Renal cortex interstitium (tissue), 15 donors: ENCODE measurements around the gene TCHP. TPM values are rescaled to one million over a fixed set of nuclear protein-coding genes. Genes with fewer than 3 reads are reported as not detected.
"Not testable (repeated sequence)": the region's sequence is repeated elsewhere in the genome, so short reads cannot be mapped to it uniquely, and the experiment has no call there.

Experiments
- DNase-seq, 11 donors: peaks; one replicate each; pipeline ENCODE4 v3.0.0-alpha.2; 2013; ENCODE audit warnings: low read depth in 9 of 11, low spot score in 4 of 11; ENCODE audit errors: extremely low read depth in 1 of 11
- long read RNA-seq, 16 experiments: transcript quantifications; one replicate each; lab custom pipeline, GENCODE V29; 2026
- polyA plus RNA-seq, 3 donors: library from polyadenylated mRNA; unstranded; fragments of 120-200 nt; gene quantifications; one replicate each; pipeline ENCODE4 v1.2.1, GENCODE V29; 2013; ENCODE audit not compliant: insufficient read length in 3 of 3

TCHP gene, protein sequence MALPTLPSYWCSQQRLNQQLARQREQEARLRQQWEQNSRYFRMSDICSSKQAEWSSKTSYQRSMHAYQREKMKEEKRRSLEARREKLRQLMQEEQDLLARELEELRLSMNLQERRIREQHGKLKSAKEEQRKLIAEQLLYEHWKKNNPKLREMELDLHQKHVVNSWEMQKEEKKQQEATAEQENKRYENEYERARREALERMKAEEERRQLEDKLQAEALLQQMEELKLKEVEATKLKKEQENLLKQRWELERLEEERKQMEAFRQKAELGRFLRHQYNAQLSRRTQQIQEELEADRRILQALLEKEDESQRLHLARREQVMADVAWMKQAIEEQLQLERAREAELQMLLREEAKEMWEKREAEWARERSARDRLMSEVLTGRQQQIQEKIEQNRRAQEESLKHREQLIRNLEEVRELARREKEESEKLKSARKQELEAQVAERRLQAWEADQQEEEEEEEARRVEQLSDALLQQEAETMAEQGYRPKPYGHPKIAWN
- 10 to 100 TPM; 23.0 to 30.5 (median 27.8) TPM for polyA plus RNA-seq
- long read RNA-seq, donor 1, partial matches to known transcripts = 5 of 6 reads
- long read RNA-seq, donor 1, other reads (novel, unspliced or antisense) = 0 of 6 reads
- long read RNA-seq, donor 2, partial matches to known transcripts = 0 of 4 reads
- long read RNA-seq, donor 2, other reads (novel, unspliced or antisense) = 0 of 4 reads
- long read RNA-seq, donor 3, partial matches to known transcripts = 0 of 6 reads
- long read RNA-seq, donor 3, other reads (novel, unspliced or antisense) = 0 of 6 reads
- long read RNA-seq, donor 4, partial matches to known transcripts = 0 of 5 reads
- long read RNA-seq, donor 4, other reads (novel, unspliced or antisense) = 0 of 5 reads
- long read RNA-seq, donor 5 = 0 reads
- long read RNA-seq, donor 6, partial matches to known transcripts = 0 of 4 reads
- long read RNA-seq, donor 6, other reads (novel, unspliced or antisense) = 0 of 4 reads
- long read RNA-seq, donor 7, partial matches to known transcripts = 6 of 11 reads
- long read RNA-seq, donor 7, other reads (novel, unspliced or antisense) = 0 of 11 reads
- long read RNA-seq, donor 8, partial matches to known transcripts = 11 of 18 reads
- long read RNA-seq, donor 8, other reads (novel, unspliced or antisense) = 0 of 18 reads
- long read RNA-seq, donor 9, partial matches to known transcripts = 0 of 2 reads
- long read RNA-seq, donor 9, other reads (novel, unspliced or antisense) = 0 of 2 reads
- long read RNA-seq, donor 10, partial matches to known transcripts = 0 of 21 reads
- long read RNA-seq, donor 10, other reads (novel, unspliced or antisense) = 18 of 21 reads
- long read RNA-seq, donor 11, partial matches to known transcripts = 0 of 3 reads
- long read RNA-seq, donor 11, other reads (novel, unspliced or antisense) = 0 of 3 reads
- long read RNA-seq, donor 12, partial matches to known transcripts = 0 of 1 reads
- long read RNA-seq, donor 12, other reads (novel, unspliced or antisense) = 0 of 1 reads
- long read RNA-seq, donor 13 = 0 reads
- long read RNA-seq, donor 14, partial matches to known transcripts = 0 of 2 reads
- long read RNA-seq, donor 14, other reads (novel, unspliced or antisense) = 0 of 2 reads
- long read RNA-seq, donor 15, partial matches to known transcripts = 0 of 2 reads
- long read RNA-seq, donor 15, other reads (novel, unspliced or antisense) = 0 of 2 reads
- long read RNA-seq, donor 16, partial matches to known transcripts = 13 of 18 reads
- long read RNA-seq, donor 16, other reads (novel, unspliced or antisense) = 0 of 18 reads

DNA sequence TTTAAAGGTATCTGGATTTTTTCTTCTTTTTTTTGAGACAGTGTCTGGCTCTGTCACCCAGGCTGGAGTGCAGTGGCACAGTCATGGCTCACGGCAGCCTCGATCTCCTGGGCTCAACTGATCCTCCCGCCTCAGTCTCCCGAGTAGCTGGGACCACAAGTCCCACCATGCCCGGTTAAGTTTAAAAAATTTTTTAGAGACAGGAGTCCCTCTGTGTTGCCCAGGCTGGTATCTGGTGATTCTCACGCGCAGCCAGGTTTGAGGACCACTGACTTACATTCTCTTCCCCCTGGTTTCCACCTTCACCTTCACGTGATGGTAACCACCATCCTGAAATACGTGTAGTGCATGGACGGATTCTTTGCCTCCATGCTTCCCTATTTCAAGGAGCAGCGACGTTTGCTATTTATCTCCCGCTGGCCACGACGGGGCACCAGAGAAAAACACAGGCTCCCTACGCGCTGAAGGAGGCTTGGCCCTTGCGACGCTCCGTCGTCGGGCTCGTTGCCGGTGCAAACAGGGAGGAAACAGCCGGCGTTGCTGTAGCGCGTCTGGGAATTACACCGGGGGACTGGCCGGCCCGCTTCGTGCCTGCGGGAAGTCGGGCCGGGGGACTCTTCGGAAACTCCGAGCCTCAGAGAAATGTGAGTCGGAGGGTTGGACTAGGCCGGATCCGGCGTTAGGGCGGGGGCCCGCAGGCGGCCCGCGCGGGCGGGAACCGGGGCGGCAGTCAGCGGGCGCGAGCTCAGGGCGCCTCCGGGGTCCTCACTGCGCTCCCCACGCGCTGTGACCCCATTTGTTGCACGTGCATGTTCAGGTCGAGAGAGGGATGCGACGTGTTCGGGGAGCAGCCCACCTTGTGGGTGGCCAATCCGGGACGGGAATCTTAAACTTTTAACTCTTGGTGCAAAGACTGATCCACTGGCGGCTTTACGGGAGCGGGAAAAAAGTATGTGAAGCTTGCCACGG lies at the start of gene TCHP:
TCHP (plus strand) TSS at position 492 of the 969 bp plus-strand sequence. CDS start 2,753 bp downstream, outside the sequence.
- peak; percentile 78 to 90 (median 84) for DNase-seq

DNA sequence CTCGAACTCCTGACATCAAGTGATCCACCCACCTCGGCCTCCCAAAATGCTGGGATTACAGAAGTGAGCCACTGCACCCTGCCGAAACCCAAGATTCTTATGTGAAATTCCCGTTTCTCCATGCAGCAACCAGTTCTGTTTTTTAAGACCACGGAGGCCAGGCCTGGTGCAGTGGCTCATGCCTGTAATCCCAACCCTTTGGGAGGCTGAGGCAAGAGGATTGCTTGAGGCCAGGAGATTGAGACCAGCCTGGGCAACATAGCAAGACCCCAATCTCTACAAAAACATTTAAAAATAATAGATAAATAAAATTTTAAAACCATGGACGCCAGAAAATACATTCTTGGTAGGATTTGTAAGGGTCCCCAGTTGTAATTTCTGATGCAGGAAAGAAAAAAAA lies 49.6 kb upstream of the TCHP start:
- not testable (repeated sequence) for DNase-seq

DNA sequence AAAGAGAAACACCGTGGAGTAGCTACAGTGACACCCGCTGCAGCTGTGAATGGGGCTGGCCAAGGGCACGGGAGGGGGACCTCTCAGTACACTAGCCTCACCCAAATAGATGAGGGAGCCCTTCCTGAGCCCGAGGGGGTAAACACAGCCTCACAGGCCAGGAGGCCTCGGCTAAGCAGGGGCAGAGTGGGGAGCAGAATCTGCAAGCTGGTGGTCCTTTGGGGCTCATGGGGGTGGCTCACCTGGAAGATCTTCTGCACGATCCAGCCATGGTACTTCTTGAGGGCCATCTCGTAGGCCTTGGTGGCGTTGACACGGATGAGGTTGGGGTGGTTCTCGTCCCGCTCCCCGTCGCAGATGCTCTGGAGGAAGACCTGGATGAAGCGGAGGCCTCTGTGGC lies 44.7 kb upstream of the TCHP start:
- no peak for DNase-seq

DNA sequence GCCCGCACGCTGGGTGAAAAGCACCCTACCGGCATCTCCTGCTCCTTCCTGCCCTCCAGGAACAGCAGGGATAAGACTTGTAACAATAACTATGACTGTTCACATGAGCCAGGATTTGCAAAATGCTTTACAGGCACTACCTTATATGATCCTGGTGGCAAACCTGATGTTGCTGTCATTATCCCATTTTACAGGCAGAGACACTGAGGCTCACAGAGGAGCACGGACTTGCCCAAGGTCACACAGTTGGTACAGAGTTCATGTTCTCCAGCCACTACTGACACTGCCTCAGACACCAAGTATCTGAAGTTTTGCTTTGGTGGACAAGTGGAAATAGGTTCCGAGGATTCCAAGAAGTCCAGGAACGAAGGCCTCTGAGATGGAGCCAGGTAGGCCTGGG lies 42.4 kb upstream of the TCHP start:
- no peak for DNase-seq

DNA sequence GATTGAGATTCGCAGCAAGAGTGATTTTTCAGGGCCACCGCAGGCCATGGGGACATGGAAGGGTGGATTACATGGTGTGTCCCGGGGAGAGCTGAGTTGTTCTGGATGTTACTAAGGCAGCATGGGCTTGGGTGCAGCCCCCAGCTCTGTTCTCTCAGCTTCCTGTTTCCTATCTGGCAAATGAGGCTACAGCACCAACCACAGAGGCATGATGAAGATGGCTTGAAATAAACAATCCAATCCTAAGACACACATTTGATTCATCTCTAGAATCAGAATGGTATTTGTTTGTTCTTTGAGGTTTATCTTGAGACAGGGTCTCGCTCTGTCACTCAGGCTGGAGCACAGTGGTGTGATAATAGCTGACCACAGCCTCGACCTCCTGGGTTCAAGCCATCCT lies 41.3 kb upstream of the TCHP start:
- DNase-seq = no peak

DNA sequence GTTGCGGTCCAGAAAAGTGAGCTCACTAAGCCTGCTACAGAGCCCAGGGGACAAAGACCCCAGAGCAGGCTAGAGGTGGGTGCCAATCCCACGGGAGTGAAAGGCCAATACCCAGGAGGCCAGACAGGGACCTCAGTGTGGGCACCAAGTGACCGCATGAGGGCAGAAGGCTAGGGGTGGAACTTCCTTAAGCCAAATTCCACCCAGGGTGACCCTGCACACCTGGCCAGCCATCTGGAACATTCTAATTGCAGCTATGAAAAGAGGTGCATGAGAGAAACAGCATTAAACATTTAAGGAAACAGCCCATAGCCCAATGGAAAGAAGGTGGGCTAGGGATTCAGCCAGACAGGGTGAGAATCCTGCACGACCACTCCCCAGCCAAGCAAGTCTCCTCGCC lies 39.1 kb upstream of the TCHP start:
- no peak for DNase-seq

DNA sequence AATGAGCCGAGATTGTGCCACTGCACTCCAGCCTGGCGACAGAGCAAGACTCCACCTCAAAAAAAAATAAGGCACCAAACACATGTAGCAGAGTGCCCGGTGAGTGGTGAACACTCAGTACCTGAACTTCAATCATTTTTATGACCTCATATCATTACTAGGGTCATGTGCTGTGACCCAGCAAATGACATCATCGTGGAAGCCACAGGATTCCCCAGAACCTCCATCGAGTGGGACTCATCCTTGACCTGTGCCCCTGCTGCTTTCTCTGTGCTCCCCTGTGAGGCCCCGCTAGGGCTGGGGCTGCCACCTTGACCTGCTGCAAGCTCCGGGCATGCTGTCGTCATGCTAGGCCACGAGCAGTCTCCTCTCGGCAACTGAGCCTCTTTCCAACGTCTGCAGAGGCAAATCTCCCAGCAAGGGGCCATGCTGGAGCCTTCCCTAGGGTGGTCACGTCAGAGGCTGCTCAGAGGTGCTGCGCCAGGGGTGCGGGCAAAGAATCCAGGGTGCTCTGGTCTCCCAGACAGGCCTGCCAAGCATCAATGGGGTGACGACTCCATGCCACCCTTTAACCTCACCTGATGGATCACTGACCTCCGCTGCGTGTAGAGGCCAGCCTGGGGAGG lies 38.3 kb upstream of the TCHP start:
- no peak for DNase-seq

DNA sequence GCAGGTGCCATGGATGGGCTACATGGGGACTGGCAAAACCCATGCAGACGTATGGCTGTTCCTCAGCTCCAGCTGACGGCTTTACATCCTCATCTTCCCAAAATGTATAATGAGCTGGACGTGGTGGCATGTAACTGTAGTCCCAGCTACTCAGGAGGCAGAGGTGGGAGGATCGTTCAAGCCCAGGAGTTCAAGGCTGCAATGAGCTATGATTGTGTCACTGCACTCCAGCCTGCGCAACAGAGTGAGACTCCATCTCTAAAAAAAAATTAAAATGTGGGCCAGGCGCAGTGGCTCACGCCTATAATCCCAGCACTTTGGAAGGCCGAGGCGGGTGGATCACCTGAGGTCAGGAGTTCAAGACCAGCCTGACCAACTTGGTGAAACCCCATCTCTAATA lies 37.6 kb upstream of the TCHP start:
- DNase-seq = not testable (repeated sequence)

DNA sequence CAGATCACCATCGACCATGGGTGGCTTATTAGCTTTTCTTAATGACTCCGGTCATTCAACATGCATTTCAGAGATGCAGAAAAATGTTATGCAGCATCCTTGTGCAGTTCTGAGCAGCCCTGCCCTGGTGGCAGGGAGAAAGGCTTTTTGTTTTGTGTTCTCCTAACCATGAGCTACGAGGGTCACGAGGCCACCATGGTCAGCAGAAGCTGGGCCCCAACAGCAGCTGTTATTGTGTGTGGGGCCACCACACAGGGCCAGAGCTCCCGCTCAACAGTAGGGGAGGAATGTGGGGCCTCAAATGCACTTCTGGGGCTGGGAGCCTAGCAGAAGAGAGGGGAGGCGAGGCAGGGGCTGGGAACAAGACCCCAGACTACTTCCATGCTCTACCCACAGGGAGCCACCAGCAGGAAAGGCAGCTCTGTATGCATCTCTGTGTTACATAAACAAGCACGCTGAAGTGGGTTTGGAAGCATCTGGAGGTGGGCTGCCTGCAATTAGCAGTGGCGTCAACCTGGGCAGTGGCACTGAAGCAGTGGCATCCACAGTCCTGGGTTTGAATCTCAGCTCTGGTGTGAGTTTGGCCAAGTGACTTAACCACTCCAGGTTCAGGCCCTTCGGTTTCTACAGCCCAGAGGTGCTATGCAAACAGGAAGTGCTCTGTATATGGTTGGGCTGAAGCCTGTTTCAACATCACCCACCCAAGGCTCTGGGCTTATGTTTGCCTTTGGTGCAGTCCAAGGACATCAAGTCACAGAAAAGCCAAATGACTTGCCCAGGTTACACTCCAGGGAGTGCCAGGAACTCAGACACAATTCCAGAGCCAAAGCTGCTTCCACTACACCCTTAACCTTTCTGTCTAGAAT lies 36.0 kb upstream of the TCHP start:
- no peak for DNase-seq

DNA sequence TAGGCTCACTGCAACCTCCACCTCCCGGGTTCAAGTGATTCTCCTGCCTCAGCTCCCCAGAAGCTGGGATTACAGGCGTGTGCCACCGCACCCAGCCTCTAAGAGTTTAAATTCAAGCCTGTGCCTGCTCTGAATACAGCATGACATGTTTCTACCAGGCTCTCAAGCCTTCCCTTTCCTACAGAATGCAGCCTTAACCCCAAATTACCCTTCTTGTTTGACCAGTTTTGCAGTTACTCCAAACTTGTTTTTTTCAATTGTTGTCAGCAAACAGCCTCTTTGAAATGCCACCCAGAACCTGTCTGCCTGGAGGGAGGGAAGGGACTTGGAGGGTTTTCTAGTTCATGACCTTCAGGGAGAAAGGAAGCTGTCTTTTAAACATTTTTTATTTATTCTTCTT lies 35.2 kb upstream of the TCHP start:
- no peak for DNase-seq

DNA sequence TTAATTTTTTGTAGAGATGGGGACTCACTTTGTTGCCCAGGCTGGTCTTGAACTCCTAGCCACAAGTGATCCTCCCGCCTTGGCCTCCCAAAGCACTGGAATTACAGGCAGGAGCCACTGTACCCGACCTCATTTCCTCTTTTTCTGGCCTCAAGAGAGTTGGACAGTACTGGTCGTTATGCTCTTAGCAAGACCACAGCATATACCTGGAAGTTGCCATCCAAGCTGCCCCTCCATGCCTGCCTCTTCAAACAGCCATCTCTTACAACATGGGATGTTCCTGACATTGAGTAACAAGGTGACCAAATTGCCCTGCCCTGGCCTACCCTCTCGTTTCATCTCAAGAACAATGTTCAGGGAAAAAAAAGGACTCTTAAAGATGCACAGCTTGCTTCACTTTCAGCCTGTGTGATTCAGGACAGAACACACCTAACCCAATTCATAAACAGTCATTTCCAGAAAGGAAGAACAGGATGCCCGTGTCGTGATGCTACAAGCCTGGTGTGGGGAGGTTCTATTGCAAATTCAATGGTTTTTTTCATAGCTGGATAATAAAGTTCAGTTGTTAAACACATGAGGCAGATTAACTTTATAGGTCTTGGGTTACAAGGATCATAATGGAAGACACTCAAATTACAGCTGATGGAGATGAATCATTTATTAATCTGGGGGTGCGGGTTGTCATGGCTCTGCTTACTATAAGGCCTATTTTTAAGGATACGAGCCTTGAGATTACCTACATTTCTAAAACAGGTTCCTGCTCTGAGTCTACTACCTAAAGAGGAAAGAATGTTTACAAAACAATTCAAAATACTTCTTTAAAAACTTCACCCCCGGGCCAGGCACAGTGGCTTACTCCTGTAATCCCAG lies 31.7 kb upstream of the TCHP start:
- DNase-seq = no peak

DNA sequence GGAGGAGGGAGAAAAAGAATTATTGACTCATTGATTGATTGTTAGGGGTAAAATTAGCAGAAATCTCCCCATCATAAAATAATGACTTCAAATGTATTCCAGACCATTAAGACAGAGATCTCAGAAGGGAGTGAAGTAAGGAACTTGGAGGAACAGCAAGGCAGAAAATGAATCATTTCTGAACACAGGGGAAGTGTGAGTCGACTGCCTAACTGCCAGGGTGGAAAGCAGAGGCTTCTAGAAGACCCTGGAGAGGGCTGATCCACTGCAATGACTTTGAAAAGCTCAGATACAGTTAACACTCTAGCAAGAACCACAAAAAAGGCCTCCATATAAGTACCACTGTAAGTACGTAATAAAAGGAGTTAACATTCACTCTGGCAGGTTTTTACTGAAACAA lies 29.4 kb upstream of the TCHP start:
- no peak for DNase-seq

DNA sequence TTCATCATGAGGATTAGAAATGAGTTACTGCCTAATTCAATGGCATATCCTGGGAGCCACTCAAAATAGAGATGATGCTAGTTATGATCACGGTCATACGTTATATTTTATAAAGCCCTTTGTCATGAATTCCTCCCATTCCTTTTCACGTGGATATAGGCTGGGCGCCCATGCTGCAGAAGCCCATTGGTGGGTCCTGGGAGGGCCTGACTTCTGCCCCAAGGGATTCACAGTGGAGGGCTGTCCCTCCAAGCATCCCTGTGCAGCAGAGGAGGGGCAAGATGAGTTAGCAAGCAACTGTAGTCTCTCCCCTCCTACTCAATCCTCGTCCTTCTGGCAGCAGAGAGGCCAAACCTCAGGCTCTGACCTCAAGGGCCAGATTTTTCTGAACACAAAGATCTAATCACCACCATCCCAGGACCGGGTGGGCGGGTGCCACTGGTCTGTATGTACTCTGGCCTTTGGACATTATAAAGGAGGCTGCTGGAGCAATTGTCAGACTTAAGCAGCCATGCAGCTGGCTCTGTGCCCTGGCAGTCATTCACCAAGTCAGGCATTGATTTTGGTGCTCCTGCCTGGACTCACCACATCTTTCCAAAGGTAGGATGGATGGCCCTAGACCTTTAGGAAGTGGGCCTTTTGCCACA lies 28.3 kb upstream of the TCHP start:
- DNase-seq = no peak

DNA sequence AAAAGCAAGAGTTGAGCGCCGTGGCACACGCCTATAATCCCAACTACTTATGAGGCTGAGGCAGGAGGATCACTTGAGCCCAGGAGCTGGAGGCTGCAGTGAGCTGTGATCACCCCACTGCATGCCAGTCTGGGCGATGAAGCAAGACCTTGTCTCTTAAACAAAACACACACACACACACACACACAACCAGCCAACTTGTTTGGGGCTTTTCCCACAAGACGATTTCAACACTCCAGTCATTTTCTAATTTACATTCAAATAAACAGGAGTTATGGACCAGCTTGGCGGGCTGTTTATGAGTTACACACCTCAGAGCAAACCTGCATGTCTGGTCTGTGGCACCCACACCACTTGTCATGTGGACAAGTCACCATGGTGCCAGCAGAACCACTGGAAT lies 26.4 kb upstream of the TCHP start:
- DNase-seq = no peak
